Measurements from ENCODE around the gene C1orf115.

GRCh38 chr1:220726634-220727033 lies 36.5 kb downstream of the C1orf115 start:
- TF ChIP-seq CTCF (IDR thresholded peaks at IDR 0.05) (no peak), POLR2A (IDR thresholded peaks at IDR 0.05) (no peak)
